ENCODE measurements around the gene WWC2.

WWC2 gene

GRCh38 chr4:183080372-183081115 is 18.5 kb upstream of the WWC2 start:
- H3K4me3 ChIP-seq (ENCODE audit: low read depth in 1 of 2, low read length in 1 of 2) = no peak overlapping the region
- TF ChIP-seq CTCF (IDR thresholded peaks at IDR 0.05) = no peak
- no peaks in the 10 kb centered on the region for H3K36me3 ChIP-seq

GRCh38 chr4:183081116-183081469 is 18.0 kb upstream of the WWC2 start:
- Histone ChIP-seq H3K4me3 (ENCODE audit: low read depth in 1 of 2, low read length in 1 of 2) (no peak overlapping the region), H3K4me1 (ENCODE audit: control insufficient read depth in 1 of 2, insufficient read depth in 1 of 2, low read depth in 1 of 2, low read length in 1 of 2) (no peaks in the 10 kb centered on the region), H3K36me3 (no peaks in the 10 kb centered on the region), H3K9me3 (no peaks in the 10 kb centered on the region), H3K27ac (no peak overlapping the region), H3K27me3 (peaks cover 4% of the 10 kb centered on the region)
- no peak for TF ChIP-seq CTCF (IDR thresholded peaks at IDR 0.05)

More at GRCh38 chr4:183080372-183081115, 18.5 kb upstream of the WWC2 start:
- Histone ChIP-seq H3K27ac (no peak overlapping the region), H3K4me1 (ENCODE audit: control insufficient read depth in 1 of 2, insufficient read depth in 1 of 2, low read depth in 1 of 2, low read length in 1 of 2) (no peaks in the 10 kb centered on the region), H3K9me3 (no peaks in the 10 kb centered on the region), H3K27me3 (peaks cover 4% of the 10 kb centered on the region)

- TF ChIP-seq CTCF (IDR thresholded peaks at IDR 0.05) = no peak
- H3K27me3 ChIP-seq = peaks cover 4% of the 10 kb centered on the region
- H3K4me1 ChIP-seq (ENCODE audit: control insufficient read depth in 1 of 2, insufficient read depth in 1 of 2, low read depth in 1 of 2, low read length in 1 of 2) = no peaks in the 10 kb centered on the region
- no peaks in the 10 kb centered on the region for H3K36me3 ChIP-seq
- no peak overlapping the region for H3K4me3 ChIP-seq (ENCODE audit: low read depth in 1 of 2, low read length in 1 of 2)
- no peaks in the 10 kb centered on the region for H3K9me3 ChIP-seq
- no peak overlapping the region for H3K27ac ChIP-seq
Observed at GRCh38 chr4:183082053-183082452, 17.0 kb upstream of the WWC2 start.

GRCh38 chr4:183094393-183095198 is 4.5 kb upstream of the WWC2 start:
- H3K27ac ChIP-seq = no peak overlapping the region
- no peaks in the 10 kb centered on the region for H3K36me3 ChIP-seq
- no peak for TF ChIP-seq CTCF (IDR thresholded peaks at IDR 0.05)
- H3K27me3 ChIP-seq = peaks cover 73% of the 10 kb centered on the region
- H3K9me3 ChIP-seq = no peaks in the 10 kb centered on the region
- H3K4me3 ChIP-seq (ENCODE audit: low read depth in 1 of 2, low read length in 1 of 2) = no peak overlapping the region
- peaks cover 17 to 19% of the 10 kb centered on the region in 2 experiments for H3K4me1 ChIP-seq (ENCODE audit: control insufficient read depth in 1 of 2, insufficient read depth in 1 of 2, low read depth in 1 of 2, low read length in 1 of 2)

DNA sequence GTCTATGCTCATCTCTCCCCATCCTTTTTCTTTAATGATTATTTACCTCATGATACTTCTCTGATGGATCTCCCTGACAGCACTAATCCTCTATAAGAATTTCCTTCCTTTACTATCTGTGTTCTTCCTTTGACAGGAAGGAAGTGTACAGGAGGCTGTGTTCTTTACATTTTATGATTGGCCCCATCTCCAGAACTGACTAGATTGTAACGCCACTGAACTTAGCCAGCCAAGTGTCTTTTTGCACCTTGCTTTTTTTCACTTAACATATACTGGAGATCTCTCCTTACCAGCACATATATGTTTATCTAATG is 3.9 kb upstream of the WWC2 start:
- Histone ChIP-seq H3K27me3 (peaks cover 78% of the 10 kb centered on the region), H3K27ac (no peak overlapping the region), H3K4me1 (ENCODE audit: control insufficient read depth in 1 of 2, insufficient read depth in 1 of 2, low read depth in 1 of 2, low read length in 1 of 2) (peaks cover 23 to 24% of the 10 kb centered on the region in 2 experiments), H3K4me3 (ENCODE audit: low read depth in 1 of 2, low read length in 1 of 2) (no peak overlapping the region), H3K9me3 (no peaks in the 10 kb centered on the region), H3K36me3 (no peaks in the 10 kb centered on the region)
- no peak for TF ChIP-seq CTCF (IDR thresholded peaks at IDR 0.05)

All from neutrophil (primary cell).